Measurements from ENCODE around the gene ARMC9. TPM values are rescaled to one million over a fixed set of nuclear protein-coding genes. Genes with fewer than 3 reads are reported as not detected.
"Not testable (repeated sequence)": the region's sequence is repeated elsewhere in the genome, so short reads cannot be mapped to it uniquely, and the experiment has no call there.

Gene ARMC9
- total RNA-seq, 2 donors from 2014 or later = 31.6 to 61.9 TPM

DNA sequence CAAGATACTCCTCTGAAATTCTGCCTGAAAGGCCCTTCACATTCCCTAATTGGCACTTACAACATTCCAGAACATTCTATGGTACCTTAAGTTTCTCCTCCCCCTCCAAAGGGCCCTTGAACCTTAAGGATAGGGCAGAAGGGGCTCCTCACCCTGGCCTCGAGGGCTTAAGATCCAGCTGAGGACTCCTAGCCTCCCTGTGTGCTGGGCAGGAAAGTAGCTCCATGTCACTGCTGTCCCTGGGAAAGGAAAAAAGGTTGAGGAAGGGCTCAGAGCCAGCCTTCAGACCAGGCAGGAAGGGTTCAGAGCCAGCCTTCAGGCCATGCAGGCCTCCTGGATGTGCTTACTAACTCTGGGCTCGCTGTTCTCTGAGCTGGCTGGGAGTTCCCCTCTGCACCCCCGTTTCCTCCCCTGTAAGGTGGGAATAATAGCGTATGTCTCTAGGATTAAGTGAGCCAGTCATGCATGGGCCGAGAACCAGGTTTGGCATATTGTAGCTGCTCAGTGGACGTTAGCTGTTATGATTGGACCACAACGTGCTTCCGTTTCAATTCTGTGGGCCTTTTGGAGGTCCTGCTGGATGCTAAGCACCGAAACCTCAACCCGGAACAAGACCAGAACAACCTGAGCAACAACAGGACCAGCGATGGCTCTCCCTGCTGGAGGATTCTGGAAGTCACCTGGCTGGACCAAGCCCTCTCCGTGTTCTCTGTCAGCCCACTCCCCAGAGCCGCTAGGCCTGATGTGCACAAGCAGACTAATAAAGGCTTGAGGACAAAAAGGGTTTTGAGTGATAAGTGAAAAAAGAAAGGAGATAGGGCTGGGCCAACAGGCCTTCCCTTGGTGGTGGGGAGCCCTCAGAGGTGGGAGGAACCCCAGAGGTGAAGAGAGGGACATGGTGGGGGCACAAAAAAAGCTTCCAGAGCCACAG lies 196.0 kb downstream of the ARMC9 start:
- intact Hi-C loops (cut with DNase I) = loop anchor here in 1 of 2 donors (10.0 kb wide), 1 partner anchor 160 kb away; no protein-coding TSS in a partner anchor
- DNase-seq (ENCODE audit: low spot score) = no peak

GRCh38 chr2:231395188-231396057 lies 197.0 kb downstream of the ARMC9 start, which contains the start of gene B3GNT7:
TSS of gene B3GNT7 (plus strand) at chr2:231395710. CDS start at chr2:231395804, 94 bp downstream.
- DNase-seq (ENCODE audit: low spot score) = no peak
- intact Hi-C loops (cut with DNase I) = loop anchor here in 1 of 2 donors (10.0 kb wide), 1 partner anchor 161 kb away; no protein-coding TSS in a partner anchor

DNA sequence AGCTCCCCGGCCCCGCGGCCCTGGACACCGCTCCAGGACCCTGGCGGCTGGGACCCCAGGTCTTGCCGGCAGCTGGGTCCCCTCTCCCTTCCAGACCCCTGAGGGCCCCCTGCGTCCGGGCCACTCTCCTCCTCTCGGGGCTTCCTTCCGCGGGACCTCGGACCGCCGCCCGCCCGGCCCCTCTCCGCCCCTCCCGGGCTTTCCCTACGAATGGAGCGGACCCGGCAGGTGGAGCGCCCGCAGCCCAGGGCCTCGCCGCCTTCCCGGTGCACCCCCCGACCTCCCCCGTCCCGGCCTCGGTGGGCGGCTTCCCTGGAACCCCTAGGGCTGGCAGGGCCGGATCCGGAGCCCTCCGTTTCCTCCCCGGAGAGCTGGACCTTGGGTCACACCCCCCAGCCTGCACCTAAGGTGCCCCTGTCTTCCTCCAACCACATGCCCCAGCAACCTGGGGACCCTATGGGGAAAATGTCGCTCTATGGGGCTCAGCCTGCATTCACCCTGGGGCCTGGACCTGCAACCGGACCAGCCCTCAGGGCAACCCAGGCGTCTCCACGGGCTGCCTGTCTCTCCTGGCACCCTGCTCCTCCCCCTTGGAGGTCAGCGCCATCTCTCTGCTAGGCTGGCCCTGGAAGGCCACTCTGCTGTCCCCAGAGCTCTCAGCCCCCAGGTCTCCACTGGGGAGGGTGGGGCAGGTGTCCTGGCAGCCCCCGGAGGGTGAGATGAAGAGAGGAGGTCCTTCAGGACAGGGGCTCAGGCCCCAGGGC lies 197.8 kb downstream of the ARMC9 start:
- intact Hi-C loops (cut with DNase I) = loop anchor here in 1 of 2 donors (10.0 kb wide), 1 partner anchor 161 kb away; no protein-coding TSS in a partner anchor
- DNase-seq (ENCODE audit: low spot score) = no peak

- no peak for DNase-seq (ENCODE audit: low spot score)
- intact Hi-C loops (cut with DNase I) = loop anchor here in 1 of 2 donors (10.0 kb wide), 1 partner anchor 162 kb away; no protein-coding TSS in a partner anchor
Measured at GRCh38 chr2:231397011-231397927, 198.8 kb downstream of the ARMC9 start.

GRCh38 chr2:231397928-231398294 lies 199.5 kb downstream of the ARMC9 start:
- intact Hi-C loops (cut with DNase I) = loop anchor here in 1 of 2 donors (10.0 kb wide), 1 partner anchor 163 kb away; no protein-coding TSS in a partner anchor
- no peak for DNase-seq (ENCODE audit: low spot score)

DNA sequence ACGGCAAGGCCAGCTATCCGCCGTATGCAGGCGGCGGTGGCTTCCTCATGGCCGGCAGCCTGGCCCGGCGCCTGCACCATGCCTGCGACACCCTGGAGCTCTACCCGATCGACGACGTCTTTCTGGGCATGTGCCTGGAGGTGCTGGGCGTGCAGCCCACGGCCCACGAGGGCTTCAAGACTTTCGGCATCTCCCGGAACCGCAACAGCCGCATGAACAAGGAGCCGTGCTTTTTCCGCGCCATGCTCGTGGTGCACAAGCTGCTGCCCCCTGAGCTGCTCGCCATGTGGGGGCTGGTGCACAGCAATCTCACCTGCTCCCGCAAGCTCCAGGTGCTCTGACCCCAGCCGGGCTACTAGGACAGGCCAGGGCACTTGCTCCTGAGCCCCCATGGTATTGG lies 200.2 kb downstream of the ARMC9 start:
- intact Hi-C loops (cut with DNase I) = loop anchor here in 1 of 2 donors (10.0 kb wide), 1 partner anchor 164 kb away; no protein-coding TSS in a partner anchor
- no peak for DNase-seq (ENCODE audit: low spot score)

DNA sequence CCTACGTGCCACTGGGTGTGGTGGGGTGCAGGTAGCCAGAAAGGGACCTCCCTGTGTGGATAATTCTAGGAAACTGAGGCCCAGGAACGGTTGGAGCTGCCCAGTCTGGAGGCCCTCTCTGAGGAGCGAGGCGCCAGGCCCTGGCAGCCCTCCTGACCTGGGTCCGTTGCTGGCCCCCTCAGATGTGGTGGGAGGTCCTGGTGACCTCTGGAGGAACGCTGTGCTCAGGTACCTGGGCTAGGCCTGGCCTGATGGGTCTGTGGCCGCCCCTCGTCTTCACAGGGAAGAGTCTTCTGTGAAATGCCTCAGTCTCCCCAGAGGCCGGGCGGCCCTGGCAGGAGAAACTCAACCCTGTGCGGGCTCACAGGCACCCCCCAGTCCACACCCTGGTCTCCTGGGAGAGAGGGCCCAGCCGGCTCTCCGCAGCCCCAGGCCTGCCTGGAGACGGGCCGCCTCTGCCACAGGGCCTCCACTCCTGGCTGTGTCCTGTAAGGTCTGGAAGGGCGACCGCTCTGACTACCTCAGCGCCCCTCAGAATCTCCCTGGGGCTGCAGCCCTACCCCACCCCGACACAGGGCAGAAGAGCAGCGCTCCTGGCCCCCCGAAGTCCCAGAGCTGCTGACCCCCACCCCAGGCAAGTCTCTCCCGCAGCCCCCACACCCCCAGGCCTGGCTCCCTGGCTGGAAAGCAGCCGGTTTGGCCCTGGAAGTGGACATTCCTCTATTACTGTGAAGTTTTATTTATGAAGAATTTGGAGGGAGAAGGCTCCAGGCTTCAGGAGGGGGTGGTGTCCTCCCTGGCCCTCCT lies 200.8 kb downstream of the ARMC9 start:
- intact Hi-C loops (cut with DNase I) = loop anchor here in 1 of 2 donors (10.0 kb wide), 1 partner anchor 164 kb away; no protein-coding TSS in a partner anchor
- DNase-seq (ENCODE audit: low spot score) = no peak

DNA sequence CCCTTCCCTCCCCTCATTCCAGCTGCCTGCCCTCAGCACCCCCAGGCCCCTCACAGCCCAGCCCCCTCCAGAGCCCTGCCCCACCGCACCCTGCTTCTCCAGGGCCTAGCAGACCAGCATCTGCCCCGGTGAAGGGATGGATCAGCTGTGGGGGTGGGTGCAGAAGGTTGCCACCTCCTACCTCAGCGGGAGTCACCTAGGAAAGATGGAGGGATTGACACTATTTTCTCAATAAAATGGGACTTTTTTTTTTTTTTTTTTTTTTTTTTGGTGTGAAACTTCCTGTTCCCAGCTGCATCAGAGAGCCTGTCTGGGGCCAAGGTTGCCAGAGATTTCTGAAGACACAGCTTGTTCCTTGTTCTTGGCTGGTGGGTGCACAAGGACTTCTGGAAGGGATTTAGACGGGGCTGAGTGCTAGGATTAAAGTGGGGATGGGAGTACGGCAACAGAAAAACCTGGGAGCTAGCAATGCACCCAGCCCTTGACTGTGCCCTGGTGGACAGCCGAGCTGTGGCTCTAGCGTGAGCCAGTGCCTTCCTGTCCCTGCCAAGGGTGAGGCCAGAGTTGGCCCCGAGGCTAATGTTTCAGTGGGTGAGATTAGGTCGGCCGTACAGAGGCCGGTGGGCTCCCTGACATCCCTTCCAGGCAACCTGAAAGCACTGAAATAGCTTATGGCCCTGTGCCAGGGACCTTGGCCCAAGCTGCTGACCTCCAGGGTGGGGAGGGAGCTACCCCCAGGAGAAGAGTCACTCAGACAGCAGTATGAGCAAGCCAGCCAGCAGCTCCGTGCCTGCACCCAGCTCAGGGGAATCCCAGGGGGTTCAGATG lies 201.6 kb downstream of the ARMC9 start:
- DNase-seq (ENCODE audit: low spot score) = no peak
- intact Hi-C loops (cut with DNase I) = loop anchor here (10.0 kb wide), 2 partner anchors 165 to 295 kb away; no protein-coding TSS in a partner anchor

- DNase-seq (ENCODE audit: low spot score) = not testable (repeated sequence)
- intact Hi-C loops (cut with DNase I) = loop anchor here in 1 of 2 donors (10.0 kb wide), 1 partner anchor 296 kb away; no protein-coding TSS in a partner anchor
Measured at GRCh38 chr2:231400681-231401080, 202.2 kb downstream of the ARMC9 start.

DNA sequence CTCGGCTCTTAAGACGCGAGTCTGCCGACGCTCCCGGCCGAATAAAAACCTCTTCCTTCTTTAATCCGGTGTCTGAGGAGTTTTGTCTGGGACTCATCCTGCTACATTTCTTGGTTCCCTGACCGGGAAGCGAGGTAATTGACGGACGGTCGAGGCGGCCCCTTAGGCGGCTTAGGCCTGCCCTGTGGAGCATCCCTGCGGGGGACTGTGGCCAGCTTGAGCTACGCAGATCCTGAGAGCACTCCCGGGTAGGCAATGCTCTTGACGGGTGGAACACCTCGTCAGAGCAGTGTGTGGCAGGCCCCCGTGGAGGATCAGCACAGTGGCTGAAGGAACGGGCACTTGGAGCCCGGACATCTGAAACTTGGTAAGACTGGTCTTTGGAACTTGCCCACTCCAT lies 202.7 kb downstream of the ARMC9 start:
- intact Hi-C loops (cut with DNase I) = loop anchor here in 1 of 2 donors (10.0 kb wide), 1 partner anchor 296 kb away; no protein-coding TSS in a partner anchor
- not testable (repeated sequence) for DNase-seq (ENCODE audit: low spot score)

- intact Hi-C loops (cut with DNase I) = loop anchor here in 1 of 2 donors (2.0 to 10.0 kb wide), 2 partner anchors 73 to 299 kb away; no protein-coding TSS in a partner anchor
- DNase-seq (ENCODE audit: low spot score) = not testable (repeated sequence)
Measured at GRCh38 chr2:231403421-231404182, 205.2 kb downstream of the ARMC9 start.

- intact Hi-C loops (cut with DNase I) = loop anchor here in 1 of 2 donors (2.0 to 10.0 kb wide), 2 partner anchors 73 to 299 kb away; no protein-coding TSS in a partner anchor
- not testable (repeated sequence) for DNase-seq (ENCODE audit: low spot score)
Measured at GRCh38 chr2:231404183-231404578, 205.8 kb downstream of the ARMC9 start.

- DNase-seq (ENCODE audit: low spot score) = not testable (repeated sequence)
- intact Hi-C loops (cut with DNase I) = loop anchor here in 1 of 2 donors (2.0 to 10.0 kb wide), 2 partner anchors 75 to 301 kb away; no protein-coding TSS in a partner anchor
Measured at GRCh38 chr2:231405601-231406367, 207.4 kb downstream of the ARMC9 start.

GRCh38 chr2:231407686-231408085 lies 209.3 kb downstream of the ARMC9 start:
- DNase-seq (ENCODE audit: low spot score) = not testable (repeated sequence)
- intact Hi-C loops (cut with DNase I) = loop anchor here in 1 of 2 donors (10.0 kb wide), 1 partner anchor 303 kb away; no protein-coding TSS in a partner anchor
